Right renal cortex interstitium (tissue), 3 donors: ENCODE data around the gene DPY30. TPM values are rescaled to one million over a fixed set of nuclear protein-coding genes. Genes with fewer than 3 reads are reported as not detected.
"Not testable (repeated sequence)": the region's sequence is repeated elsewhere in the genome, so short reads cannot be mapped to it uniquely, and the experiment has no call there.

Source experiments
- DNase-seq, 3 donors: peaks; one replicate each; pipeline ENCODE4 v3.0.0-alpha.2; 2013; ENCODE audit warnings: low read depth in 3 of 3, low spot score in 2 of 3
- polyA plus RNA-seq, 3 donors: library from polyadenylated mRNA; unstranded; fragments of 120-200 nt; gene quantifications; one replicate each; pipeline ENCODE4 v1.2.1, GENCODE V29; 2013; ENCODE audit not compliant: insufficient read length in 3 of 3

Gene DPY30
- polyA plus RNA-seq = 100 to 1,000 TPM; 110 to 119 (median 115) TPM

GRCh38 chr2:32039447-32040219 is at the start of gene DPY30:
TSS of gene DPY30 (minus strand) at chr2:32039805. CDS start at chr2:32039456, 349 bp downstream.
- DNase-seq = peak; percentile 80 to 88 (median 82)

- DNase-seq = no peak
These were observed 34.5 kb upstream of the DPY30 start for GRCh38 chr2:32074134-32074506.

GRCh38 chr2:32067549-32067948 is 27.9 kb upstream of the DPY30 start:
- DNase-seq = no peak

GRCh38 chr2:32064713-32065112 is 25.1 kb upstream of the DPY30 start:
- DNase-seq = no peak

GRCh38 chr2:32064021-32064601 is 24.5 kb upstream of the DPY30 start:
- peak in 1 of 3 donors; percentile 6 for DNase-seq

GRCh38 chr2:32063310-32064020 is 23.9 kb upstream of the DPY30 start, which contains the start of gene SPAST:
TSS of gene SPAST (plus strand) at chr2:32063556. CDS start at chr2:32063832, 276 bp downstream.
- DNase-seq = peak; percentile 89 to 96 (median 95)

GRCh38 chr2:32061973-32062861 is 22.6 kb upstream of the DPY30 start:
- peak in 1 of 3 donors; percentile 16 for DNase-seq

- DNase-seq = no peak
These were observed 21.8 kb upstream of the DPY30 start for GRCh38 chr2:32061430-32061829.

- no peak for DNase-seq
These were observed 20.7 kb upstream of the DPY30 start for GRCh38 chr2:32060266-32060665.

- no peak for DNase-seq
These were observed 18.5 kb upstream of the DPY30 start for GRCh38 chr2:32058130-32058529.

- DNase-seq = not testable (repeated sequence)
These were observed 15.0 kb upstream of the DPY30 start for GRCh38 chr2:32054583-32054982.

- DNase-seq = no peak
These were observed 12.3 kb upstream of the DPY30 start for GRCh38 chr2:32051836-32052439.

GRCh38 chr2:32043561-32043960 is 4.0 kb upstream of the DPY30 start:
- no peak for DNase-seq

- DNase-seq = not testable (repeated sequence)
These were observed 5.3 kb downstream of the DPY30 start for GRCh38 chr2:32034198-32034887.

- DNase-seq = not testable (repeated sequence)
These were observed 20.7 kb downstream of the DPY30 start for GRCh38 chr2:32018789-32019482.

GRCh38 chr2:32012872-32013271 is 26.7 kb downstream of the DPY30 start:
- DNase-seq = no peak

- DNase-seq = no peak
These were observed 28.1 kb downstream of the DPY30 start for GRCh38 chr2:32011485-32011960.

GRCh38 chr2:32010670-32011484 is 28.7 kb downstream of the DPY30 start, which contains the start of gene MEMO1:
TSS of gene MEMO1 (minus strand) at chr2:32011008. CDS start at chr2:32010247, 761 bp downstream.
- DNase-seq = peak; percentile 78 to 89 (median 78)
